Heart right ventricle (tissue), 16 donors: Measurements from ENCODE around the gene GNAL. TPM values are rescaled to one million over a fixed set of nuclear protein-coding genes. Genes with fewer than 3 reads are reported as not detected.

Experiments
- ATAC-seq, 8 donors: fragments of 200-7000 bp; cut with Tn5 transposase; one replicate each; pipeline ENCODE4 v1.9.1; 2020; ENCODE audit warnings: mild to moderate bottlenecking in 8 of 8, moderate library complexity in 8 of 8, moderate number of reproducible peaks in 1 of 8
- DNase-seq, 2 donors: peaks; one replicate each; pipeline ENCODE4 v3.0.0-alpha.2; 2020
- H3K27ac ChIP-seq, 10 donors: fragments of 200-600 bp; sonication (generic) in 2 of 10; one replicate each; pipeline versions ENCODE4 v1.5.0 to v1.8.0; 2020 to 2022; ENCODE audit warnings: mild to moderate bottlenecking in 3 of 10
- H3K27me3 ChIP-seq, 7 donors: fragments of 200-600 bp; one replicate each; pipeline ENCODE4 v1.8.0; 2021 to 2022; ENCODE audit warnings: mild to moderate bottlenecking in 2 of 7
- H3K36me3 ChIP-seq, 9 donors: fragments of 200-600 bp; sonication (generic) in 1 of 9; one replicate each; pipeline versions ENCODE4 v1.5.0 to v1.8.0; 2020 to 2022; ENCODE audit warnings: mild to moderate bottlenecking in 2 of 9
- H3K4me1 ChIP-seq, 9 donors: fragments of 200-600 bp; sonication (generic) in 1 of 9; one replicate each; pipeline versions ENCODE4 v1.5.0 to v1.8.0; 2020 to 2022; ENCODE audit warnings: mild to moderate bottlenecking in 4 of 9
- H3K4me3 ChIP-seq, 10 donors: fragments of 200-600 bp; sonication (generic) in 2 of 10; one replicate each; pipeline versions ENCODE4 v1.5.0 to v1.8.0; 2020 to 2022; ENCODE audit warnings: mild to moderate bottlenecking in 7 of 10, moderate library complexity in 2 of 10
- H3K9me3 ChIP-seq, 11 donors: fragments of 200-600 bp in 10 of 11; sonication (generic) in 2 of 11; one replicate each; pipeline versions ENCODE4 v1.5.0 to v1.8.0; 2013 to 2022; ENCODE audit warnings: mild to moderate bottlenecking in 2 of 11, control low read depth in 1 of 11, moderate library complexity in 1 of 11
- WGBS, 2 donors: extraction: QIAGEN DNeasy Blood & Tissue Kit; methylation state at CpG; one replicate each; pipeline ENCODE4 v1.1.7; 2013; ENCODE audit warnings: inconsistent platforms in 1 of 2; 5-methylcytosine and 5-hydroxymethylcytosine counted together
- intact Hi-C, 10 donors: fragments of 100-400 bp; cut with DNase I; formaldehyde crosslinking; loops; one replicate each; pipeline versions ENCODE4 v1.11.1 to v1.14.2; 2022
- polyA plus RNA-seq, 2 donors: library from polyadenylated mRNA; stranded (reverse); fragments of 200-250 nt; gene quantifications; one replicate each; pipeline ENCODE4 v1.2.3, GENCODE V29; 2013
- total RNA-seq, 10 donors: library from RNA; stranded (reverse); fragmentation: NEBNext Ultra II Directional in 3 of 10; extraction: Animal tissue kit (Norgen Biotek cat#: 25700) in 3 of 10; gene quantifications; one replicate each; pipeline versions ENCODE4 v1.2.1 to v1.2.4, GENCODE V29; 2021 to 2023
- TF ChIP-seq, protein P1 (sequence below), 9 donors: fragments of 200-600 bp; sonication (generic) in 2 of 9; IDR thresholded peaks; one replicate each; pipeline versions ENCODE4 v1.5.0 to v1.8.0; 2021 to 2022; ENCODE audit warnings: antibody characterized with exemption in 9 of 9, mild to moderate bottlenecking in 5 of 9, moderate library complexity in 1 of 9
- donor health status: Arrhythmogenic right ventricular cardiomyopathy.
- donor health status: ischemic (EF 13 %, LVEDD 7.1; RV severe dilation, severe dysfunction).
- donor health status: healthy with polysubstance abuse.
- donor health status: DM: no; HTN: yes; CAD: no.
- donor health status: DM: no; HTN: no; CAD: no.
- donor health status: ischemic (EF 25% LVEDD 6.9; RV normal size, moderate dysfunction).
- donor health status: ischemic (EF 25% LVEDD 5.7; RV mildly dilated, moderate dysfunction).
- donor health status: healthy.
- donor health status: DM: yes; HTN: yes; CAD: no.
- donor health status: Ischemic cardiomyopathy.
- donor health status: ischemic (EF 35%, LVEDD 5.7; RV mildly dilated, moderate dysfunction).
- donor health status: nonischemic (EF 11% LVEDD 7.7; RV severe dilation, severe dysfunction).
- donor health status: DM: yes; HTN: yes; CAD: no.
- donor health status: PGD.
- donor health status: ischemic (EF 29% LVEDD 5.4; RV normal size, mild dysfunction).
- donor health status: nonischemic (EF 23%, LVEDD 6.1; RV moderate dilation, normal function).

The GNAL gene
- total and polyA plus RNA-seq, 12 donors: 0.42 to 6.9 (median 1.6) TPM

DNA sequence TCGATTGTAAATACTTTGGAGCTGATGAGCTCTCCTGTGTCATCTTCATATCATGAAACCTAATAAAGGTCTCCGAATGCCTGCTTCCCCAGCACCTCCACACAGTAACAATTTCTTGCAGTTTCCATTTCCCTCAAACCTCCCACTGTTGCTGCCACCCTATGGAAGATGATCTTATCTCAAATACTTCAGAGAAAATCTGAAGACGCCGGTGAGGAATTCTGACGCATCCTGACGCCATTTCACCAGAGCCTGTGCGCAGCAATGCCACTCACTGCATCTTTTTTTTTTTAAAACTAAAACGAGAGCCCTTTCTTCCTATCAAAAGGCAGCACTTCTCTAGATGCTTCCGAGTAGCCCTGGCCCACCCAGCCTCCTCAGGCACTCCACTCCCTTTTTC, 31.9 kb upstream of the GNAL start:
- ATAC-seq (no peak), DNase-seq (no peak)
- WGBS, 2 donors: 70 to 77% methylated on average over 9 of the region's 9 CpGs
- H3K4me3 ChIP-seq: no peak overlapping the region
- H3K27me3 ChIP-seq: peaks cover 0 to 56% (median 31%) of the 10 kb centered on the region in 7 donors
- no peak overlapping the region for H3K27ac ChIP-seq
- H3K4me1 ChIP-seq: peaks cover 0 to 7% (median 0%) of the 10 kb centered on the region in 9 donors
- intact Hi-C loops: loop anchor here in 5 of 10 donors (5.0 to 10.0 kb wide), 6 partner anchors 208 to 580 kb away; no protein-coding TSS in a partner anchor
- no peaks in the 10 kb centered on the region for H3K36me3 ChIP-seq
- TF ChIP-seq, protein P1, sequence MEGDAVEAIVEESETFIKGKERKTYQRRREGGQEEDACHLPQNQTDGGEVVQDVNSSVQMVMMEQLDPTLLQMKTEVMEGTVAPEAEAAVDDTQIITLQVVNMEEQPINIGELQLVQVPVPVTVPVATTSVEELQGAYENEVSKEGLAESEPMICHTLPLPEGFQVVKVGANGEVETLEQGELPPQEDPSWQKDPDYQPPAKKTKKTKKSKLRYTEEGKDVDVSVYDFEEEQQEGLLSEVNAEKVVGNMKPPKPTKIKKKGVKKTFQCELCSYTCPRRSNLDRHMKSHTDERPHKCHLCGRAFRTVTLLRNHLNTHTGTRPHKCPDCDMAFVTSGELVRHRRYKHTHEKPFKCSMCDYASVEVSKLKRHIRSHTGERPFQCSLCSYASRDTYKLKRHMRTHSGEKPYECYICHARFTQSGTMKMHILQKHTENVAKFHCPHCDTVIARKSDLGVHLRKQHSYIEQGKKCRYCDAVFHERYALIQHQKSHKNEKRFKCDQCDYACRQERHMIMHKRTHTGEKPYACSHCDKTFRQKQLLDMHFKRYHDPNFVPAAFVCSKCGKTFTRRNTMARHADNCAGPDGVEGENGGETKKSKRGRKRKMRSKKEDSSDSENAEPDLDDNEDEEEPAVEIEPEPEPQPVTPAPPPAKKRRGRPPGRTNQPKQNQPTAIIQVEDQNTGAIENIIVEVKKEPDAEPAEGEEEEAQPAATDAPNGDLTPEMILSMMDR (IDR thresholded peaks at IDR 0.05): no peak
- H3K9me3 ChIP-seq: no peaks in the 10 kb centered on the region

DNA sequence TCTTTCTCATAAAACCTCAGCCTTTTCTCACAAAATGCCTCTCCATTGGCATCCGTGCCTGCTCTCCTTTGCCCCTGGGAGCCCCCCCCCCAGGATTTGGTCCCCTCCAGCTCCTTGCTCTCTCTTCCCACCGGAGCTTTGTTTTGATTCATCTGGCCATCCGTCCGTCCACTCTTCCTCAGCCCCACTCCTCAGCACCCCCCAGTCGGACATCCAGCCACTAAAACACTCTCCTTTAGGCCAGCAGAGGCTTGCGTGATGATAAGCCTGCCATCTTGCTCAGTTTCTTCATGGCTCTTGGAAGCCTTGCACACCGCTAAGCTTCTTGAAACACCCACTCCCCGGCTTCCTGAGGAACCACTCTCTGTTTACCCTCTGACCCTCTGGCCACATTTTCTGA, 31.5 kb upstream of the GNAL start:
- TF ChIP-seq, protein P1 (IDR thresholded peaks at IDR 0.05): no peak
- Histone ChIP-seq H3K4me3 (no peak overlapping the region), H3K27me3 (peaks cover 0 to 60% (median 35%) of the 10 kb centered on the region in 7 donors), H3K9me3 (no peaks in the 10 kb centered on the region), H3K36me3 (no peaks in the 10 kb centered on the region), H3K27ac (no peak overlapping the region), H3K4me1 (peaks cover 0 to 7% (median 0%) of the 10 kb centered on the region in 9 donors)
- 81 to 83% methylated on average over 8 of the region's 8 CpGs for WGBS, 2 donors
- intact Hi-C loops: loop anchor here in 5 of 10 donors (5.0 to 10.0 kb wide), 6 partner anchors 207 to 580 kb away; no protein-coding TSS in a partner anchor
- no peak for DNase-seq
- ATAC-seq: no peak

GRCh38 chr18:11658019-11658418, 31.0 kb upstream of the GNAL start:
- Histone ChIP-seq H3K27me3 (peaks cover 0 to 65% (median 39%) of the 10 kb centered on the region in 7 donors), H3K27ac (no peak overlapping the region), H3K9me3 (no peaks in the 10 kb centered on the region), H3K4me1 (peaks cover 0 to 7% (median 0%) of the 10 kb centered on the region in 9 donors), H3K4me3 (no peak overlapping the region), H3K36me3 (no peaks in the 10 kb centered on the region)
- ATAC-seq: no peak
- no peak for DNase-seq
- 83 to 90% methylated on average over 5 of the region's 5 CpGs for WGBS, 2 donors
- intact Hi-C loops: loop anchor here in 5 of 10 donors (5.0 to 10.0 kb wide), 6 partner anchors 207 to 579 kb away; no protein-coding TSS in a partner anchor
- TF ChIP-seq, protein P1 (IDR thresholded peaks at IDR 0.05): no peak

DNA sequence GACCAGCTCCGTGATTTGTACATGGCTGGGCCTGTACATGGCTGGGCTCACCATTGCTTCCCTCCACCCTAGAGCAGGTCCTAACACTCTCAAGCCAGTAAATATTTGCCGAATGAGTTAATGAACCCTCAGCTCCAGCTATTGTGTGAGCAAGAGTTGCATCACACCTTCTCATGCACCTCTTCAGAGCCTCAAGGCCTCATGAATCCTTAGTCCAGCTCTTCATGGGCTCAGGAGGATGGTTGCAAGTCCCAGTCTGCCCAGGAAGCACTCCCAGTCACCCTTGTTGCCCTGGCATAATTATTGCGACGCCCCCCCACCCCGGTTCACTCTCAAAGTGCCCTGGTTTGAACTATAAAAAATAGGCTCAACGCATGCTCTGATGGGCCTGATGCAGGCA, 30.1 kb upstream of the GNAL start:
- intact Hi-C loops: loop anchor here in 5 of 10 donors (5.0 to 10.0 kb wide), 6 partner anchors 206 to 578 kb away; no protein-coding TSS in a partner anchor
- Histone ChIP-seq H3K27ac (no peak overlapping the region), H3K9me3 (no peaks in the 10 kb centered on the region), H3K4me1 (peaks cover 0 to 7% (median 0%) of the 10 kb centered on the region in 9 donors), H3K4me3 (no peak overlapping the region), H3K27me3 (peaks cover 0 to 74% (median 47%) of the 10 kb centered on the region in 7 donors), H3K36me3 (no peaks in the 10 kb centered on the region)
- TF ChIP-seq, protein P1 (IDR thresholded peaks at IDR 0.05): no peak
- ATAC-seq (no peak), DNase-seq (no peak)
- WGBS, 2 donors: 89 to 93% methylated on average over 6 of the region's 6 CpGs
